HG02642 (cell line): ENCODE results near the gene PLEKHM3.
A peak's percentile ranks its signal among the peaks of the same experiment; 100 is the strongest.
"Not testable (repeated sequence)": the region's sequence is repeated elsewhere in the genome, so short reads cannot be mapped to it uniquely, and the experiment has no call there.

Source experiments
- ATAC-seq: cut with Tn5 transposase; IDR thresholded peaks from one replicate; pipeline ENCODE4 v1.9.1; 2021; ENCODE audit warnings: mild to moderate bottlenecking; ENCODE audit not compliant: unreplicated experiment, poor library complexity

PLEKHM3 gene

GRCh38 chr2:207811658-207812057, 213.7 kb downstream of the PLEKHM3 start:
- ATAC-seq = not testable (repeated sequence)

- ATAC-seq = no peak
Observed at GRCh38 chr2:207810200-207810788, 215.0 kb downstream of the PLEKHM3 start.

GRCh38 chr2:207808119-207808518, 217.2 kb downstream of the PLEKHM3 start:
- no peak for ATAC-seq

GRCh38 chr2:207807516-207807915, 217.8 kb downstream of the PLEKHM3 start:
- peak; percentile 62 for ATAC-seq

- no peak for ATAC-seq
Observed at GRCh38 chr2:207805566-207806226, 219.6 kb downstream of the PLEKHM3 start.

GRCh38 chr2:207802650-207803049, 222.7 kb downstream of the PLEKHM3 start:
- no peak for ATAC-seq

GRCh38 chr2:207801259-207801658, 224.1 kb downstream of the PLEKHM3 start:
- no peak for ATAC-seq

GRCh38 chr2:207796585-207797350, 228.6 kb downstream of the PLEKHM3 start:
- ATAC-seq = no peak

GRCh38 chr2:207792244-207792785, 233.0 kb downstream of the PLEKHM3 start:
- no peak for ATAC-seq

GRCh38 chr2:207791579-207792243, 233.6 kb downstream of the PLEKHM3 start:
- no peak for ATAC-seq

- ATAC-seq = no peak
Observed at GRCh38 chr2:207790898-207791297, 234.4 kb downstream of the PLEKHM3 start.

- no peak for ATAC-seq
Observed at GRCh38 chr2:207787800-207788199, 237.5 kb downstream of the PLEKHM3 start.

GRCh38 chr2:207787017-207787416, 238.3 kb downstream of the PLEKHM3 start:
- no peak for ATAC-seq

- ATAC-seq = no peak
Observed at GRCh38 chr2:207784898-207785297, 240.4 kb downstream of the PLEKHM3 start.

- no peak for ATAC-seq
Observed at GRCh38 chr2:207783514-207783913, 241.8 kb downstream of the PLEKHM3 start.

GRCh38 chr2:207782238-207783030, 242.9 kb downstream of the PLEKHM3 start:
- ATAC-seq = no peak

- ATAC-seq = no peak
Observed at GRCh38 chr2:207779523-207779922, 245.8 kb downstream of the PLEKHM3 start.

- ATAC-seq = no peak
Observed at GRCh38 chr2:207778298-207778882, 246.9 kb downstream of the PLEKHM3 start.

GRCh38 chr2:207777124-207777523, 248.2 kb downstream of the PLEKHM3 start:
- no peak for ATAC-seq
